Lower leg skin (tissue), 4 donors: ENCODE results near the gene WDPCP. TPM values are rescaled to one million over a fixed set of nuclear protein-coding genes. Genes with fewer than 3 reads are reported as not detected.
"Not testable (repeated sequence)": the region's sequence is repeated elsewhere in the genome, so short reads cannot be mapped to it uniquely, and the experiment has no call there.

Source experiments
- DNase-seq, 2 donors: peaks; one replicate each; pipeline ENCODE4 v3.0.0-alpha.2; 2019; ENCODE audit warnings: low spot score in 2 of 2
- H3K4me3 ChIP-seq: fragments of 200-600 bp; sonication (generic); 2 replicates; pipeline ENCODE4 v1.5.1; 2017; ENCODE audit warnings: mild to moderate bottlenecking, low read depth; ENCODE audit not compliant: poor library complexity, severe bottlenecking
- CTCF ChIP-seq, 3 donors: fragments of 450-650 bp; IDR thresholded peaks; one replicate each; pipeline ENCODE4 v1.5.1; 2016; ENCODE audit warnings: antibody characterized with exemption in 3 of 3, mild to moderate bottlenecking in 3 of 3, moderate library complexity in 2 of 3
- POLR2A ChIP-seq, 2 donors: fragments of 450-650 bp; IDR thresholded peaks; one replicate each; pipeline ENCODE4 v1.6.1; 2016 to 2017; ENCODE audit warnings: antibody characterized with exemption in 2 of 2, mild to moderate bottlenecking in 1 of 2, moderate library complexity in 1 of 2
- WGBS, 2 donors: methylation state at CpG; one replicate each; pipeline ENCODE4 v1.1.5; 2018; 5-methylcytosine and 5-hydroxymethylcytosine counted together
- intact Hi-C: fragments of 100-400 bp; cut with DNase I; formaldehyde crosslinking; loops from one replicate; pipeline ENCODE4 v1.15.0; 2023; ENCODE audit warnings: low total_unique reads
- total RNA-seq, 4 donors: library from RNA; depleted of rRNA; stranded (reverse); fragments of >200 nt; gene quantifications; one replicate each; pipeline ENCODE4 v1.1.0, GENCODE V29; 2016

Gene WDPCP
- total RNA-seq, 4 donors from 2014 or later = 4.5 to 10.2 (median 5.5) TPM

- H3K4me3 ChIP-seq = no peak overlapping the region
- WGBS, 2 donors = 93 to 100% methylated on average over 1 of the region's 1 CpG
- DNase-seq = no peak
- TF ChIP-seq POLR2A (IDR thresholded peaks at IDR 0.05) (no peak), CTCF (IDR thresholded peaks at IDR 0.05) (no peak)
- intact Hi-C loops = no loop called here
These were observed 286.8 kb downstream of the WDPCP start for GRCh38 chr2:63301481-63301880.

- 89 to 98% methylated on average over 2 of the region's 2 CpGs for WGBS, 2 donors
- TF ChIP-seq CTCF (IDR thresholded peaks at IDR 0.05) (no peak), POLR2A (IDR thresholded peaks at IDR 0.05) (no peak)
- intact Hi-C loops = no loop called here
These were observed 287.4 kb downstream of the WDPCP start for GRCh38 chr2:63300835-63301234.

GRCh38 chr2:63287956-63288355 is 300.3 kb downstream of the WDPCP start:
- 84 to 100% methylated on average over 1 of the region's 1 CpG for WGBS, 2 donors
- TF ChIP-seq CTCF (IDR thresholded peaks at IDR 0.05) (no peak), POLR2A (IDR thresholded peaks at IDR 0.05) (no peak)
- no peak for DNase-seq
- intact Hi-C loops = no loop called here
- no peak overlapping the region for H3K4me3 ChIP-seq

More at GRCh38 chr2:63300835-63301234, 287.4 kb downstream of the WDPCP start:
- DNase-seq = no peak
- no peak overlapping the region for H3K4me3 ChIP-seq

GRCh38 chr2:63286520-63286919 is 301.8 kb downstream of the WDPCP start:
- H3K4me3 ChIP-seq, intact Hi-C loops: not testable (repeated sequence)
- WGBS, 2 donors = 95 to 97% methylated on average over 4 of the region's 4 CpGs

GRCh38 chr2:63283273-63283672 is 305.0 kb downstream of the WDPCP start:
- DNase-seq = no peak
- no peak for TF ChIP-seq CTCF (IDR thresholded peaks at IDR 0.05)
- no peak for TF ChIP-seq POLR2A (IDR thresholded peaks at IDR 0.05)
- WGBS, 2 donors = 93 to 95% methylated on average over 6 of the region's 6 CpGs
- intact Hi-C loops = no loop called here
- H3K4me3 ChIP-seq = no peak overlapping the region

More at GRCh38 chr2:63286520-63286919, 301.8 kb downstream of the WDPCP start:
- not testable (repeated sequence) for DNase-seq

GRCh38 chr2:63272560-63272959 is 315.7 kb downstream of the WDPCP start:
- H3K4me3 ChIP-seq = no peak overlapping the region
- intact Hi-C loops = no loop called here
- TF ChIP-seq POLR2A (IDR thresholded peaks at IDR 0.05) = no peak
- TF ChIP-seq CTCF (IDR thresholded peaks at IDR 0.05) = no peak
- WGBS, 2 donors = 93 to 97% methylated on average over 4 of the region's 4 CpGs
- no peak for DNase-seq
